Adipocyte (in vitro differentiated cells): Measurements from ENCODE around the gene MEGF6.

Source experiments
- DNase-seq: peaks from one replicate; pipeline ENCODE4 v3.0.0-alpha.2; 2015; ENCODE audit warnings: low read depth
- H3K27me3 ChIP-seq: replicated peaks from 2 replicates; pipeline ENCODE4 v1.7.0; 2013; ENCODE audit warnings: mild to moderate bottlenecking, low read length, moderate library complexity; ENCODE audit not compliant: control insufficient read depth, insufficient read depth
- H3K36me3 ChIP-seq: 2 replicates; pipeline ENCODE4 v1.7.0; 2013; ENCODE audit warnings: low read length, mild to moderate bottlenecking, moderate library complexity; ENCODE audit not compliant: control insufficient read depth, insufficient read depth, severe bottlenecking
- H3K4me1 ChIP-seq: 2 replicates; pipeline ENCODE4 v1.7.0; 2013; ENCODE audit warnings: mild to moderate bottlenecking, low read length, moderate library complexity; ENCODE audit not compliant: control insufficient read depth, insufficient read depth
- H3K4me3 ChIP-seq: 2 replicates; pipeline ENCODE4 v1.7.0; 2013; ENCODE audit warnings: mild to moderate bottlenecking, low read length, moderate library complexity
- H3K9ac ChIP-seq: 2 replicates; pipeline ENCODE4 v1.7.0; 2013; ENCODE audit warnings: mild to moderate bottlenecking, low read length, moderate library complexity
- H3K9me3 ChIP-seq: 2 replicates; pipeline ENCODE4 v1.7.0; 2013; ENCODE audit warnings: mild to moderate bottlenecking, low read length, moderate library complexity; ENCODE audit not compliant: control insufficient read depth

MEGF6 gene

GRCh38 chr1:3516481-3516869 lies 94.8 kb downstream of the MEGF6 start:
- Histone ChIP-seq H3K4me3 (no peak overlapping the region), H3K9me3 (no peaks in the 10 kb centered on the region), H3K9ac (no peak overlapping the region), H3K27me3 (no peaks in the 10 kb centered on the region), H3K4me1 (no peaks in the 10 kb centered on the region), H3K36me3 (no peaks in the 10 kb centered on the region)
- no peak for DNase-seq

GRCh38 chr1:3515774-3516480 lies 95.4 kb downstream of the MEGF6 start:
- H3K27me3 ChIP-seq = no peaks in the 10 kb centered on the region
- H3K4me3 ChIP-seq = no peak overlapping the region
- no peaks in the 10 kb centered on the region for H3K9me3 ChIP-seq
- DNase-seq = peak; percentile 61
- no peaks in the 10 kb centered on the region for H3K4me1 ChIP-seq
- H3K9ac ChIP-seq = no peak overlapping the region
- no peaks in the 10 kb centered on the region for H3K36me3 ChIP-seq

DNA sequence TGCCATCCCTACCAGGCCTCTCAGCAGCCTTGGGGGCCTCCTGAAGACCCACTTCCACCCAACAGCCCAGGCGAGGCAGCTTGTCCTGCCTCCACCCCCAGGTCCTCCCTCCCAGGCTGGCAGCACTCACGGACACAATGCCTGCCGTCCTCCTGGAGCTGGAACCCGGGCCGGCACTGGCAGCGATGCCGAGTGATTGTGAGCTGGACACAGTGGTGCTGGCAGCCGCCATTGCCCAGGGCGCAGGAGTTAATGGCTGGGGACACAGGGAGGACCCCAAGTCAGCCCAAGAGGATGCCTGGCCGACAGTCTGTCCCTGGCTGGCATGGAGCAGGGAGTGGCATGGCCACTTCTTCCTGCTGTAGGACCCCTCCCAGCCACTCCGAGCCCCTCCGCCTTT lies 96.0 kb downstream of the MEGF6 start:
- Histone ChIP-seq H3K4me3 (no peak overlapping the region), H3K9ac (no peak overlapping the region), H3K4me1 (no peaks in the 10 kb centered on the region), H3K27me3 (no peaks in the 10 kb centered on the region), H3K36me3 (no peaks in the 10 kb centered on the region), H3K9me3 (no peaks in the 10 kb centered on the region)
- DNase-seq = no peak

DNA sequence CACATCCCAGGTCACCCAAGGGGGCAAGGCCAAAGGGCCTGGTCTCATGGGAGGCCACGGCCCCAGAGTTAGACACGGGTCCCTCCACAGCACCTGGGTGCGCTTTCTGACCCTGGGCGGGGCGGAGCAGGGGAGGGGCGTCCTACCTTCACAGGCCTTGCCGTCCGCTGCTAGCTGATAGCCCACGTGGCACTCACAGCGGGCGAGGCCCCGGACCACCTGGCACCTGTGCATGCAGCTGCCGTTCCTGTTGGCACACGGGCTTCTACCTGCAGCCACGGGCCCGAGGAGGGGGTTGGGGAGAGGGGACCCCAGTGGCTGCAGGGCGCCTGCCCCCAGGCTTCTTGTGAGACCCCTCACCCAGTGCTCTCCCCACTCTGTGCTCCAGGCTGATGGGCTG lies 96.9 kb downstream of the MEGF6 start:
- no peak for DNase-seq
- Histone ChIP-seq H3K27me3 (no peaks in the 10 kb centered on the region), H3K9ac (no peak overlapping the region), H3K9me3 (no peaks in the 10 kb centered on the region), H3K36me3 (no peaks in the 10 kb centered on the region), H3K4me1 (no peaks in the 10 kb centered on the region), H3K4me3 (no peak overlapping the region)

- DNase-seq = no peak
- no peaks in the 10 kb centered on the region for H3K4me1 ChIP-seq
- H3K4me3 ChIP-seq = no peak overlapping the region
- no peaks in the 10 kb centered on the region for H3K9me3 ChIP-seq
- no peaks in the 10 kb centered on the region for H3K27me3 ChIP-seq
- no peaks in the 10 kb centered on the region for H3K36me3 ChIP-seq
- no peak overlapping the region for H3K9ac ChIP-seq
Observed at GRCh38 chr1:3511856-3512255, 99.5 kb downstream of the MEGF6 start.

- Histone ChIP-seq H3K4me1 (no peaks in the 10 kb centered on the region), H3K4me3 (no peak overlapping the region), H3K27me3 (no peaks in the 10 kb centered on the region), H3K9ac (no peak overlapping the region), H3K9me3 (no peaks in the 10 kb centered on the region), H3K36me3 (no peaks in the 10 kb centered on the region)
- DNase-seq = no peak
Observed at GRCh38 chr1:3511306-3511705, 100.0 kb downstream of the MEGF6 start.

DNA sequence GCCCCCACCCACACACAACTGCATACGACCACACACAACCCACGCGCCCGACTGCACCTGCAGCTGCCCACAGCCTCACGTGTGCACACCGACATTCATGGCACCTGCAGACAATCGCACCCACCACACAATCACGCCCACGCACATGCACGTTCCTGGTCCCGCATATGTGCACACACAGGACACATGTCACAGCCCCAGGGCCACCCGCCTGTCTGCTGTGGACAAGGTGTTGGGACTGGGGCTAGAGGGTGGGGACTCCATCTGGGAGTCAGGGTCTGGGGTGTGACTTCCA lies 100.4 kb downstream of the MEGF6 start:
- DNase-seq = no peak
- H3K9me3 ChIP-seq = no peaks in the 10 kb centered on the region

GRCh38 chr1:3510136-3510955 lies 101.0 kb downstream of the MEGF6 start:
- no peak for DNase-seq
- no peaks in the 10 kb centered on the region for H3K9me3 ChIP-seq
- H3K27me3 ChIP-seq = no peaks in the 10 kb centered on the region
- no peaks in the 10 kb centered on the region for H3K36me3 ChIP-seq
- H3K9ac ChIP-seq = no peak overlapping the region
- H3K4me1 ChIP-seq = no peaks in the 10 kb centered on the region
- H3K4me3 ChIP-seq = no peak overlapping the region

More for the DNA sequence above, 100.4 kb downstream of the MEGF6 start:
- no peaks in the 10 kb centered on the region for H3K36me3 ChIP-seq
- H3K4me3 ChIP-seq = no peak overlapping the region
- H3K9ac ChIP-seq = no peak overlapping the region
- H3K4me1 ChIP-seq = no peaks in the 10 kb centered on the region
- no peaks in the 10 kb centered on the region for H3K27me3 ChIP-seq

DNA sequence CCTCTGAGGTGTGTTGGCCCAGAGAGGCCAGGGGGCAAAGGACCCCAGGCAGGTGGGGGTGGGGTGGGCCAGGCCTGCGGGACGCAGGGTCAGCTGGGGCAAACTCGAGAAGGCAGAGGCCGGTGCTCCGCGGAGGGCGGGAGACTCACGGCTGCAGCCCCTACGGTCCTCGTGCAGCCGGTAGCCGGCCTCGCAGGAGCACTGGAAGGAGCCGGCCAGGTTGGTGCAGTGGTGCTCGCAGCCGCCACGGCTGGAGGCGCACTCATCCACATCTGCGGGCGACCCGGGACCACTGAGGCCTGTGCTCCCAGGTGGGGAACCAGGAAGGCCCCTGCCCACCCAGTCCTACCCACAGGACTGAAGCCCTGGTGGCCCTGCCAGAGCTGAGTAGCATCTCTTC lies 101.6 kb downstream of the MEGF6 start:
- no peak overlapping the region for H3K4me3 ChIP-seq
- no peak overlapping the region for H3K9ac ChIP-seq
- H3K27me3 ChIP-seq = no peaks in the 10 kb centered on the region
- H3K9me3 ChIP-seq = no peaks in the 10 kb centered on the region
- DNase-seq = no peak
- H3K4me1 ChIP-seq = peaks cover 4% of the 10 kb centered on the region
- no peaks in the 10 kb centered on the region for H3K36me3 ChIP-seq

- no peaks in the 10 kb centered on the region for H3K36me3 ChIP-seq
- no peaks in the 10 kb centered on the region for H3K27me3 ChIP-seq
- H3K4me3 ChIP-seq = no peak overlapping the region
- peaks cover 11% of the 10 kb centered on the region for H3K4me1 ChIP-seq
- H3K9ac ChIP-seq = no peak overlapping the region
- H3K9me3 ChIP-seq = no peaks in the 10 kb centered on the region
- no peak for DNase-seq
Observed at GRCh38 chr1:3508757-3509415, 102.4 kb downstream of the MEGF6 start.

- Histone ChIP-seq H3K27me3 (no peaks in the 10 kb centered on the region), H3K9me3 (no peaks in the 10 kb centered on the region), H3K4me1 (peaks cover 13% of the 10 kb centered on the region), H3K4me3 (no peak overlapping the region), H3K36me3 (no peaks in the 10 kb centered on the region), H3K9ac (no peak overlapping the region)
- DNase-seq = no peak
Observed at GRCh38 chr1:3507636-3508275, 103.6 kb downstream of the MEGF6 start.
